Neural progenitor cell (in vitro differentiated cells): Measurements from ENCODE around the gene PTAFR. TPM values are rescaled to one million over a fixed set of nuclear protein-coding genes. Genes with fewer than 3 reads are reported as not detected.

ENCODE experiments used
- DNase-seq: peaks from one replicate; pipeline ENCODE4 v3.0.0-alpha.2; 2016; ENCODE audit warnings: low spot score
- H2AFZ ChIP-seq: fragments of 200-600 bp; sonication (generic); replicated peaks from 2 replicates; pipeline ENCODE4 v1.6.1; 2016; ENCODE audit warnings: antibody characterized with exemption
- H3F3A ChIP-seq: fragments of 200-600 bp; sonication (generic); 2 replicates; pipeline ENCODE4 v1.6.1; 2016; ENCODE audit warnings: antibody characterized with exemption, low read depth
- H3K27ac ChIP-seq: fragments of 200-600 bp; sonication (generic); 2 replicates; pipeline ENCODE4 v1.5.1; 2016; ENCODE audit warnings: mild to moderate bottlenecking
- H3K27me3 ChIP-seq: fragments of 200-600 bp; sonication (generic); 2 replicates; pipeline ENCODE4 v1.6.1; 2016; ENCODE audit warnings: mild to moderate bottlenecking, moderate library complexity
- H3K36me3 ChIP-seq: fragments of 200-600 bp; sonication (generic); 2 replicates; pipeline ENCODE4 v1.5.1; 2016
- H3K4me1 ChIP-seq: fragments of 200-600 bp; sonication (generic); 2 replicates; pipeline ENCODE4 v1.6.1; 2016; ENCODE audit warnings: mixed run types
- H3K4me2 ChIP-seq: fragments of 200-600 bp; sonication (generic); 2 replicates; pipeline ENCODE4 v1.6.1; 2016
- H3K4me3 ChIP-seq: fragments of 200-600 bp; sonication (generic); 2 replicates; pipeline ENCODE4 v1.5.1; 2016
- H3K79me2 ChIP-seq: fragments of 200-600 bp; sonication (generic); 2 replicates; pipeline ENCODE4 v1.6.1; 2016; ENCODE audit warnings: low read depth
- H3K9ac ChIP-seq: fragments of 200-600 bp; sonication (generic); 2 replicates; pipeline ENCODE4 v1.6.1; 2016
- H3K9me3 ChIP-seq: fragments of 200-600 bp; sonication (generic); 2 replicates; pipeline ENCODE4 v1.5.1; 2016; ENCODE audit warnings: low read depth
- H4K20me1 ChIP-seq: fragments of 200-600 bp; sonication (generic); 2 replicates; pipeline ENCODE4 v1.6.1; 2016; ENCODE audit warnings: low read depth
- H3K27ac Mint-ChIP-seq: 3 replicates; pipeline ENCODE4 v1.8.0; 2021; ENCODE audit warnings: mixed read lengths
- H3K27me3 Mint-ChIP-seq: 2 replicates; pipeline ENCODE4 v1.8.0; 2022; ENCODE audit warnings: low read depth, mild to moderate bottlenecking, inconsistent platforms, moderate library complexity, mixed read lengths; ENCODE audit not compliant: insufficient read depth
- H3K36me3 Mint-ChIP-seq: 3 replicates; pipeline ENCODE4 v1.8.0; 2021; ENCODE audit warnings: mixed read lengths
- H3K4me1 Mint-ChIP-seq: 3 replicates; pipeline ENCODE4 v1.8.0; 2021; ENCODE audit warnings: mixed read lengths
- H3K4me3 Mint-ChIP-seq: 3 replicates; pipeline ENCODE4 v1.8.0; 2021; ENCODE audit warnings: mild to moderate bottlenecking, moderate library complexity, mixed read lengths
- H3K9me3 Mint-ChIP-seq: 3 replicates; pipeline ENCODE4 v1.8.0; 2020; ENCODE audit warnings: mixed read lengths
- EZH2 ChIP-seq: fragments of 200-600 bp; sonication (generic); IDR thresholded peaks from 2 replicates; pipeline ENCODE4 v1.6.1; 2017; ENCODE audit warnings: antibody characterized with exemption, mild to moderate bottlenecking, moderate library complexity
- EZH2phosphoT487 ChIP-seq: fragments of 200-600 bp; sonication (generic); IDR thresholded peaks from 2 replicates; pipeline ENCODE4 v1.6.1; 2017; ENCODE audit warnings: antibody characterized with exemption
- total RNA-seq: library from RNA; depleted of rRNA; stranded (reverse); fragments of >200 nt; gene quantifications from 2 replicates; pipeline ENCODE4 v1.2.3, GENCODE V29; 2015; ENCODE audit warnings: low replicate concordance
- TF ChIP-seq, protein P1 (sequence below): fragments of 200-600 bp; sonication (generic); IDR thresholded peaks from 2 replicates; pipeline ENCODE4 v1.5.1; 2017; ENCODE audit warnings: antibody characterized with exemption, mild to moderate bottlenecking

Gene PTAFR
- total RNA-seq, 1 donor from 2014 or later = not detected

DNA sequence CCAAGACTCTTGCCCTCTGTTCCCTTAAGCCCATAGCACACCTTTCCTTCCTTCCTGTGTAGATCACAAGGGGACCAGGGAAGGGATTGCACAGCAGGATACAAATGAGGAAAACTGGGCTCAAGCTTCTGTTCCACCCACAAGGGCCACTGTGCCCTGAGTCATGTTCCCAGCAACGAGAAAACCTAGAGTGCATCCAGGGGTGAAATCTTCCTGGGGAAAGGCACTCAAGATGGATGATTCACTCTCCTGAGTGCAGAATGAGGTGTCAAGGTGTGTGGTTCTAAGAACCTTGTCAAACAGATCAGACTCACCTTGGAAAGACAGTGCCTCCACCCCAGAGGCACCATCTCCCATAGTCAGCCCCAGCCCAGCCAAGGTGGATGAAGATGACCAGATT is 47.3 kb downstream of the PTAFR start:
- Histone ChIP-seq H3K4me2 (no peak overlapping the region), H3K9ac (no peak overlapping the region), H3K4me1 (no peaks in the 10 kb centered on the region), H4K20me1 (no peaks in the 10 kb centered on the region), H3K36me3 (no peaks in the 10 kb centered on the region), H2AFZ (no peak overlapping the region), H3F3A (no peaks in the 10 kb centered on the region), H3K4me3 (no peak overlapping the region), H3K27me3 (no peaks in the 10 kb centered on the region), H3K27ac (no peak overlapping the region), H3K79me2 (no peaks in the 10 kb centered on the region), H3K9me3 (no peaks in the 10 kb centered on the region)
- no peak for DNase-seq
- Mint-ChIP-seq H3K36me3 (no peaks in the 10 kb centered on the region), H3K27ac (no peak overlapping the region), H3K9me3 (peaks cover 2% of the 10 kb centered on the region), H3K27me3 (peaks cover 6% of the 10 kb centered on the region), H3K4me1 (peaks cover 7% of the 10 kb centered on the region), H3K4me3 (peak overlapping the region; percentile 30)
- no peak for TF ChIP-seq EZH2
- no peak for TF ChIP-seq EZH2phosphoT487
- TF ChIP-seq, protein P1, sequence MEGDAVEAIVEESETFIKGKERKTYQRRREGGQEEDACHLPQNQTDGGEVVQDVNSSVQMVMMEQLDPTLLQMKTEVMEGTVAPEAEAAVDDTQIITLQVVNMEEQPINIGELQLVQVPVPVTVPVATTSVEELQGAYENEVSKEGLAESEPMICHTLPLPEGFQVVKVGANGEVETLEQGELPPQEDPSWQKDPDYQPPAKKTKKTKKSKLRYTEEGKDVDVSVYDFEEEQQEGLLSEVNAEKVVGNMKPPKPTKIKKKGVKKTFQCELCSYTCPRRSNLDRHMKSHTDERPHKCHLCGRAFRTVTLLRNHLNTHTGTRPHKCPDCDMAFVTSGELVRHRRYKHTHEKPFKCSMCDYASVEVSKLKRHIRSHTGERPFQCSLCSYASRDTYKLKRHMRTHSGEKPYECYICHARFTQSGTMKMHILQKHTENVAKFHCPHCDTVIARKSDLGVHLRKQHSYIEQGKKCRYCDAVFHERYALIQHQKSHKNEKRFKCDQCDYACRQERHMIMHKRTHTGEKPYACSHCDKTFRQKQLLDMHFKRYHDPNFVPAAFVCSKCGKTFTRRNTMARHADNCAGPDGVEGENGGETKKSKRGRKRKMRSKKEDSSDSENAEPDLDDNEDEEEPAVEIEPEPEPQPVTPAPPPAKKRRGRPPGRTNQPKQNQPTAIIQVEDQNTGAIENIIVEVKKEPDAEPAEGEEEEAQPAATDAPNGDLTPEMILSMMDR = no peak

DNA sequence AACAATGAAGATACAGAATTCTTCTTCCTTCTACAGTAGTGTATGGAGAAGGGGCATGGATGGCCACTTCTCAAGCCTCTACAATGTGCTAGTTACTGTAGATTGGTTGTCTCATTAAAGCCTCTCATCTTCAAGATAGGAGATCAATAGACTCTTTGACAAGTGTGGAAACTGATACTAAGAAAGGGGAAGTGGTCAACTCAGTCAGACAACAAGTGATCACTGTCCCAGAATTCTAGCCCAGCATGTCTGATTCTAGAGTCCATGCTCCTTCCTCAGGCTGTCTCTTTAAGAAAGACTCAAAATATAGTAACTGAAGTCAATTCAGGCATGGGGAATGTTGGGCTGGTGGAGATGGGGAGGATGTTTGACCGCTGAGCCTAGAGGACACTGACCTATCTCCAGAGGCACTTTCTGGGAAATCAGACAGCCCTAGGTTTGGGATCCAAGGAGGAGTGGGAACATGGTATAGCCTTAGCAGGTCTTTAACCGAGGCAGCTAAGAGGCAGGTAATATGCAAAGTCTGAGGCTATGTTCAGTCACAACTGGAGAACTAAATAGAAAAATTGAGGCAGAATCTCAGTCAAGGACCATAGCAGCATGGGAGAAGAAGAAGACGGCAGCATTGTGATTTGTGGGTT is 48.8 kb downstream of the PTAFR start:
- Histone ChIP-seq H3K4me3 (no peak overlapping the region), H3K27me3 (no peaks in the 10 kb centered on the region), H2AFZ (no peak overlapping the region), H3K27ac (no peak overlapping the region), H3K9me3 (no peaks in the 10 kb centered on the region), H3K36me3 (no peaks in the 10 kb centered on the region), H3F3A (no peaks in the 10 kb centered on the region), H4K20me1 (no peaks in the 10 kb centered on the region), H3K4me1 (no peaks in the 10 kb centered on the region), H3K79me2 (no peaks in the 10 kb centered on the region), H3K9ac (no peak overlapping the region), H3K4me2 (no peak overlapping the region)
- Mint-ChIP-seq H3K27me3 (peaks cover 4% of the 10 kb centered on the region), H3K4me1 (peaks cover 6% of the 10 kb centered on the region), H3K4me3 (no peak overlapping the region), H3K9me3 (no peaks in the 10 kb centered on the region), H3K27ac (no peak overlapping the region), H3K36me3 (no peaks in the 10 kb centered on the region)
- TF ChIP-seq, protein P1 = no peak
- DNase-seq = no peak

DNA sequence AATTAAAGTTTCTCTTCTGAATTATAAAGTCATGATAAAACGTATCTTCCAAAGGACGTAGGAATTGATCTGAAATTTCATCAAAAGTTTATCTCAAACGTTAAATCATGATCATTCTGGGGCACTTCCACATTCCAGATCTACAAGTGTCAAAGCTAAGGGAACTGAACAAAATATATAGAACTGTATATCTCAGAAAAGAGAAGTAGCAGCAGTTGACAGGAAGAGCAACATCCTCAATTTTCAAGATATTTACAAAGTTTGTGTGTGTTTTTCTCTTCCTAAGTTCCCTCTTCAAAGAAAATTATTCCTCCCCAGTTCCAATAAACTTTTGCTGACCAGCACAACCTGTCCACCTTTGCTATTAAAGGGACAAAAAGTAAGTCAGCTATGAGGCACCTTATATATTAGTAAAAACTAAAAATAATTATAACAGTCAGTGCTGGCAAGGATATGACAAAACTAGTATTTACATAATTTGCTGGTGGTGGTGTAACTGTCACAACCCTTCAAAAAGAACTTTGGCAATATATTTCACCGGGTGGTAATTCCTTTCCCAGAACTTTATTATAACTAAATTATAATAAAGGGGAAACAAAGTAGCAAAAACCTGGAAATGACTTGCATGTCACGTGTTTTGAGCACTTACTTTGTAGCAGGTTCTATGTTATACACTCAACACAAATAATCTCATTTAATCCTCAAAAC is 49.6 kb downstream of the PTAFR start:
- no peak overlapping the region for H3K4me2 ChIP-seq
- no peaks in the 10 kb centered on the region for H3K9me3 ChIP-seq
- H3K27me3 Mint-ChIP-seq = peaks cover 4% of the 10 kb centered on the region
- TF ChIP-seq EZH2 (no peak), EZH2phosphoT487 (no peak)
- TF ChIP-seq, protein P1 = no peak
- H3K9ac ChIP-seq = no peak overlapping the region
- H3K9me3 Mint-ChIP-seq = peaks cover 2% of the 10 kb centered on the region
- no peaks in the 10 kb centered on the region for H3K36me3 ChIP-seq
- H3K27ac ChIP-seq = no peak overlapping the region
- no peaks in the 10 kb centered on the region for H4K20me1 ChIP-seq
- H3F3A ChIP-seq = no peaks in the 10 kb centered on the region
- H3K27ac Mint-ChIP-seq = no peak overlapping the region
- no peaks in the 10 kb centered on the region for H3K27me3 ChIP-seq
- no peaks in the 10 kb centered on the region for H3K79me2 ChIP-seq
- no peak overlapping the region for H2AFZ ChIP-seq
- H3K4me1 ChIP-seq = no peaks in the 10 kb centered on the region
- H3K4me1 Mint-ChIP-seq = no peaks in the 10 kb centered on the region
- no peak overlapping the region for H3K4me3 ChIP-seq
- no peaks in the 10 kb centered on the region for H3K36me3 Mint-ChIP-seq
- H3K4me3 Mint-ChIP-seq = no peak overlapping the region
- no peak for DNase-seq
